Endometrium (tissue), 2 donors: Measurements from ENCODE around the gene TUBB.
"Not testable (repeated sequence)": the region's sequence is repeated elsewhere in the genome, so short reads cannot be mapped to it uniquely, and the experiment has no call there.

ENCODE experiments used
- FAIRE-seq: peaks from 2 replicates; lab custom pipeline; 2012; peaks lifted over from hg19 to GRCh38; lab: Jason Lieb, UNC
- donor health status: control.
- donor health status: control.

The TUBB gene

GRCh38 chr6:30741063-30741779 is 21.1 kb downstream of the TUBB start:
- no peak for FAIRE-seq

GRCh38 chr6:30741789-30742315 is 21.7 kb downstream of the TUBB start:
- no peak for FAIRE-seq

DNA sequence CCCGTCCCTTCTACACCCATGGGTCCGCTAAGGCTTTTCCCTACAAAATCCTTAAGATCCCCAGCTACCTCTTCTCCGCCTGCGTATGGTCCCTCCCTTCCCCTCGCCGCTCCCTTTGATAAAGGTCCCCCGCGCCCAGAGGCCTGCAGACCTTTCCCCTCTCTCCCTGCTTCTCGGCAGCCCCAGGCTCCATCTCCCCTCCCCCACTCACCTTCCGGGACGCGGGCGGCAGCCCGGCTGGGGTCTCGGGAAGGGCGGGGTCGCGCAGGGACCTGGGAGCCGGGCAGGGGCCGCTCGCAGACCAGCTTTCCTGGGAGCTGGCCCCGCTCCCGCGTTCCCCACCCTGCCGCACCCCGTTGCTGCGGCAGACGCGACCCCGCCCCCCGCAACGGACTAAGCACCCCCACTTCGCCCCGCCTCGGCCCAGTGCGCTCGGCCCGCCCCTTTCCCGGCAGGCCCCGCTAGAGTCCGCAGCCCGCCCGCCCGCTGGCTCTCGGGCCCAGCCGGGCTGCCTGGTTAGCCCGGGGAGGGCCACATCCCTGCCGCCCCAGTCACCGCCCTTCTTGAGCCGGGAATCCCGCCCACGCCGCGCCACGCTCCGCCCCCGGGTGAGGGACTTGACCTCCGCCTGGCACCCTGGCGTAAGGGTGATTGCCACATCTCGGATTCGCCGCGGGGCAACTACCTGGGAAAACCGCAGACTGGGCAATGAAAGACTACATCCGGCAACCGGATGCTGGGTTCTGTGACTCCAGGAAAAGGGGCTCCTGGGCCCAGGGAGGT is 22.4 kb downstream of the TUBB start, which contains the start of gene FLOT1:
TSS of gene FLOT1 (minus strand) at position 372 of the 783 bp plus-strand sequence. CDS start 498 bp downstream, outside the sequence.
- no peak for FAIRE-seq

- no peak for FAIRE-seq
Measured at GRCh38 chr6:30743099-30744053, 23.2 kb downstream of the TUBB start.

GRCh38 chr6:30744054-30744805 is 24.1 kb downstream of the TUBB start, which contains the start of gene IER3:
Gene IER3, minus strand, starts transcription at chr6:30744547. Its CDS starts 29 bp downstream, at chr6:30744518.
- FAIRE-seq: no peak

DNA sequence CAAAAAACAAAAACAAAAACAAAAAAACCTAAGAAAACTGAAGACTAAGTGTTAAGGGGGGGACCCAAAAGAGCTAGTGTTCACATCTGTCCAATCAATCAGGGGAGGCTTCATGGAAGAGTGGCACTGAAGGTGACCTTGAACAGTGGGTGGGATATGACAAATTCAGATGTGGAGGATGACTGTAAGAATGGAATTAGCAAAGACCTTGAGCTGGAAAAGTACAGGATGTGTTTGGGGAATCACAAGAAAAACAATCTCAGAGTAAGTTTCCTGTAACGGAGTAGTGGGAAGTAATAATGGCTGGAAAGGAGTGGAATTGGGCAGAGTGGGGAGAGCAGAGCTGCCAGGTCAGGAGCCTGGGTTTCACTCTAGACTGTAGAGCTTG is 27.1 kb downstream of the TUBB start:
- no peak for FAIRE-seq

GRCh38 chr6:30747902-30748769 is 28.0 kb downstream of the TUBB start:
- FAIRE-seq: no peak

DNA sequence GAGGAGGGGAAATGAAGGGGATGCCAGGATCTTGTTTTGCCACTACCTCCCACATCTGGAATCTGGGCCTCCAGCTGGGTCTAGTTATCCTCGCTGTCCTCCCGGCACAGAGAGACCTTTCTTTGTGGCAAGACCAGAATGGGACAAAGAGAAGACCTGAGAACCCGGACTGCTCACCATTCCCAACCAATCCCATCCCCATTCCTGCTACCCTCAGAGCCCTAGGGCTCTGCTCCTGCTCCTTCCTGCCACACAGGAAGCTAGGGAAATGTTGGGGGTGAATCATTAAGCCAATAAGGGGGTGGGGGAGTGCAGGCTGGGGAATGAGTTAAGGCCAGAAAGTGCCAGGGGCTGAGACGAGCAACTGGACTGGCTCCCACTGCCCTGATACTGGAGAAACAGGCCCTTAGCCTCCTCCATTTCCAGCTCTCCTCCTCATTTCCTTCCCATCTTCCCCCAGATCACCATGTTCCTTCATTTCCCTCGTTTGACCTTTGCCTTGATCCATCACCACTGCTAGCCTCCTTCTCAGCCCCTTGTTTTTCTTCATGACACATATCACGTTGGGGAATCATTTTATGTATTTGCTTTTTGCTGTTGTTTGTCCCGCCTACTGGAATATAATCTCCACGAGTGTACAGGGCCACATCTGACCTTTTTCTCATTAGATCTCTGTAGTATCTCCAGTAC is 28.8 kb downstream of the TUBB start:
- no peak for FAIRE-seq

- no peak for FAIRE-seq
Measured at GRCh38 chr6:30749554-30750378, 29.6 kb downstream of the TUBB start.

DNA sequence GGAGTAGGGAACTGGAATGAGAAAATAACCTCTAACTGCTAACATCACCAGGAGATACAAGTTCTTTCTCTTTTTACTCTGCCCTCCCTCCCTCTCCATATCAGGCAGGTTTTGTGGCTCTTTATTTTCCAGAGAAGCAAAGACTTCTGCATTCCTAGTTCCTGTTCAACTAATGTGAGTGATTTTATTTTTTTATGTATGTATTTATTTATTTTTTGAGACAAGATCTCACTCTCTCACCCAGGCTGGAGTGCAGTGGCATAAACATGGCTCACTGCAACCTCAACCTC is 30.2 kb downstream of the TUBB start:
- no peak for FAIRE-seq

GRCh38 chr6:30752157-30752927 is 32.2 kb downstream of the TUBB start:
- no peak for FAIRE-seq

DNA sequence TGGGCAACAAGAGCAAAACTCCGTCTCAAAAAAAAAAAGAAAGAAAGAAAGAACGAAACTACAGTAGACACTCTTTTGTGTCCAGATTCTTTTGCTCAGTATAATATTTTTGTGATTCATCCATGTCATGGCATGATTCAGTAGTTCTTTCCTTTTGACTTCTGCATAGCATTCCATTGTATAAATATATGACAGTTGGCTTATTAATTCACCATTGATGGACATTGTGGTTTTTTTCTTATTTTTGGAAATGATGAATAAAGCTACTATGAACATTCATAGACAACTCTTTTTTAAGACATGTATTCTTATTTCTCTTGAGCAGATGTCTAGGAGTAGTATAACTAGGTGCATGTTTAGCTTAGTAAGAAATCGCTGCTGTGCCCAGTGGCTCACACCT is 34.5 kb downstream of the TUBB start:
- no peak for FAIRE-seq

DNA sequence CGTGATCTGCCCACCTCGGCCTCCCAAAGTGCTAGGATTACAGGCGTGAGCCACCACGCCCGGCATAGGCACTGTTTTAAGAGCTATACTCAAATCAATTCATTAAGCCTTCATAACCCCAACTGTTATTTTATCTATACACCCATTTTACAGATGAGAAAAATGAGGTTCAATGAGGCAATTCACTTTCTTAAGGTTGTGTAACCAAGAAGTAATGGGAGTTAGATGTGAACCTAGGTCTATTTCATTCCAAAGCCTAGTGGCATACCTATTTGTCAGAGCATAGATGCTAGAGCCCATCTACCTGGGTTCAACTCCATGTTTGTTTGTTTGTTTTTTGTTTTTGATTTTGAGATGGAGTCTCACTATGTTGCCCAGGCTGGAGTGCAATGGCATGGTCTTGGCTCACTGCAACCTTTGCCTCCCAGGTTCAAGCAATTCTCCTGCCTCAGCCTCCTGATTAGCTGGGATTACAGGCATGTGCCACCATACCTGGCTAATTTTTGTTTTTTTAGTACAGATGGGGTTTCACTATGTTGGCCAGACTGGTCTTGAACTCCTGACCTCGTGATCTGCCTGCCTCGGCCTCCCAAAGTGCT is 36.4 kb downstream of the TUBB start:
- not testable (repeated sequence) for FAIRE-seq

DNA sequence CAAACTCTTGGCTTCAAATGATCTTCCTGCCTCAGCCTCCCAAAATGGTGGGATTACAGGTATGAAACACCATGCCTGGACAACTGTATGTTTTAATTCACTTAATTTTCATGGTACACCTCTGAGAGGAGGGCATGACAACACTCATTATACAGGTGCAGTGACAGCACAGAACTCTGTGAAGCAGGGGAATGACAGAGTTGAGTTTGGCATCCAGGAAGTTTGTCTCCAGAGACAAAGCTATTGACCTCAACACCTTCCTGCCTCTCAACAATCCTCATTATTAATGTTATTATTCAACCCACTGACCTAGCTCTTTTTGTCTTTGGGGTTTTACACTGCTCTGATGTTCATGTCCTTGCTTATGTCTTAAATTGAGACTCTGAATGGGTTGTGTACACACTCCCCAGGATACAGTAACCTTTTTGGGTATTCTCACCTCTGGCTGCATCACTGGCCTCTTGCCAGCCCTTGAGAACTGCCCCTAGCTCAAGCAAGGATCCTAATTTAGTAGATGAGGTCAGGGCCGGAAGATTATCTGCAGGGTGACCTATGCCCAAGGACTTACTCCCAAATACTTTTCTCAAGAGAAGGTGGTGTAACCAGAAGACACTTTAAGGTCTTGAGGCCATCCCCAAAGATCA is 37.2 kb downstream of the TUBB start:
- FAIRE-seq: no peak

DNA sequence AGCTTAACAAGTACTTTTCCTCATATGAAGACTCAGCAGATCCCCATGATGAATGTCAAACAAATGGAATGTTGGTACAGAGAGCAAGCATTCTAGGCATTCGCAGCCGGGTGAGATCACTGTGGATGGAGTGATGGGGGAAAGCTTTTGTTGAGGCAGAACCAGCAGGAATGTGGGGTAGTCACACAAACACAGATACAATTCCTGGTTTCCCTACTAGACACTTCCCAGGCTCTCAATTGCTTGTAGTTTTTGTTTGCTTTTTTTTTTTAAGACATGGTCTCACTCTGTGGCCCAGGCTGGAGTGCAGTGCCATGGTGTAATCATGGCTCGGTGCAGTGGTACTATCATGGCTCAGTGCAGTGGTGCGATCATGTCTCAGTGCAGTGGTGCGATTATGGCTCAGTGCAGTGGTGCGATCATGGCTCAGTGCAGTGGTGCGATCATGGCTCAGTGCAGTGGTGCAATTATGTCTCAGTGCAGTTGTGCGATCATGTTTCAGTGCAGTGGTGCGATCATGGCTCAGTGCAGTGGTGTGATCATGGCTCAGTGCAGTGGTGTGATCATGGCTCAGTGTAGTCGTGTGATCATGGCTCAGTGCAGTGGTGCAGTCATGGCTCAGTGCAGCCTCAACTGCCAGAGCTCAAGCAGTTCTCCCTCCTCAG is 39.6 kb downstream of the TUBB start:
- FAIRE-seq: no peak

- FAIRE-seq: no peak
Measured at GRCh38 chr6:30760549-30760948, 40.4 kb downstream of the TUBB start.
